Measurements from ENCODE around the gene METTL8.

GRCh38 chr2:171330155-171330956 lies 103.4 kb downstream of the METTL8 start:
- no peak for TF ChIP-seq POLR2A (IDR thresholded peaks at IDR 0.05)
- TF ChIP-seq, protein P1, sequence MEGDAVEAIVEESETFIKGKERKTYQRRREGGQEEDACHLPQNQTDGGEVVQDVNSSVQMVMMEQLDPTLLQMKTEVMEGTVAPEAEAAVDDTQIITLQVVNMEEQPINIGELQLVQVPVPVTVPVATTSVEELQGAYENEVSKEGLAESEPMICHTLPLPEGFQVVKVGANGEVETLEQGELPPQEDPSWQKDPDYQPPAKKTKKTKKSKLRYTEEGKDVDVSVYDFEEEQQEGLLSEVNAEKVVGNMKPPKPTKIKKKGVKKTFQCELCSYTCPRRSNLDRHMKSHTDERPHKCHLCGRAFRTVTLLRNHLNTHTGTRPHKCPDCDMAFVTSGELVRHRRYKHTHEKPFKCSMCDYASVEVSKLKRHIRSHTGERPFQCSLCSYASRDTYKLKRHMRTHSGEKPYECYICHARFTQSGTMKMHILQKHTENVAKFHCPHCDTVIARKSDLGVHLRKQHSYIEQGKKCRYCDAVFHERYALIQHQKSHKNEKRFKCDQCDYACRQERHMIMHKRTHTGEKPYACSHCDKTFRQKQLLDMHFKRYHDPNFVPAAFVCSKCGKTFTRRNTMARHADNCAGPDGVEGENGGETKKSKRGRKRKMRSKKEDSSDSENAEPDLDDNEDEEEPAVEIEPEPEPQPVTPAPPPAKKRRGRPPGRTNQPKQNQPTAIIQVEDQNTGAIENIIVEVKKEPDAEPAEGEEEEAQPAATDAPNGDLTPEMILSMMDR (IDR thresholded peaks at IDR 0.05): no peak
